A172 (cell line): ENCODE results near the gene ZNF451. TPM values are rescaled to one million over a fixed set of nuclear protein-coding genes. Genes with fewer than 3 reads are reported as not detected.

Source experiments
- DNase-seq: peaks from one replicate; pipeline ENCODE4 v3.0.0-alpha.2; 2015; ENCODE audit warnings: low spot score
- total RNA-seq: library from RNA; depleted of rRNA; stranded (reverse); fragments of >200 nt; shearing (Covaris generic); gene quantifications from 2 replicates; pipeline ENCODE4 v1.2.3, GENCODE V29; 2014

ZNF451 gene
- total RNA-seq, 1 experiment from 2014 or later: 33.2 TPM

DNA sequence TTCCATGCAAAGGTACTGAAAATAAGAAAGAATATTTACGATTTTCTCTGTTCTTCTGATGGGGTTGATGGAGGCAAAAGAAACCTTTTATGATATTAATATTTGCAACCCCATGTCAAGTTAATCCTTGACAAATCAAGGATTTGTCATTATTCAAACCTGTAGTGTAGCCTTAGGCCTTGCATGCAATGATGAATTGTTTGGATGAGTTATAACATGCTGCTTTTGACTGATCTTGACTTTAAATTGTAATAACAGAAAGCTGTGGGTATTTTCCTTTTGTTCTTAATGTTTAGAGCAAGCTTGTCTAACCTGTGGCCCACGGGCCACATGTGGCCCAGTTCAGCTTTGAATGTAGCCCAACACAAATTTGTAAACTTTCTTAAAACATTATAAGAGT lies 69.1 kb downstream of the ZNF451 start:
- DNase-seq: no peak

DNA sequence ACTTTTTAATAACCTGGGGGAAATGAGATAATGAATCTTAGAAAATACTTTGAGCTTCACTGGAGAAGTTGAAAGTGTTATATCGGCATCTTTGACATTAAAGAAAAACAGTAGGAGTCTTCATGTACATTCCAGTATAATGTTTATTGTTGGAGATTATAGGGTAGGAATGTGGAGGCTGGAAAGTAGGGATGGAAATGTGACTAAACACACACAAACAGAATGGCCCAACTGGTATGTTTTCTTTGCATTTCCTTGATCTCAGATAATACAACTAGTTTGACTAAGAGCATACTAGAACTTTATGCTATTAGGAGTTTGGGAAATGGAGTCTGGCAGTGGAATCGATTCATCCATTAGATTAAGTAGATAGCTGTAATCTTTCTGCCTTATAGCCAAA lies 72.0 kb downstream of the ZNF451 start:
- no peak for DNase-seq

DNA sequence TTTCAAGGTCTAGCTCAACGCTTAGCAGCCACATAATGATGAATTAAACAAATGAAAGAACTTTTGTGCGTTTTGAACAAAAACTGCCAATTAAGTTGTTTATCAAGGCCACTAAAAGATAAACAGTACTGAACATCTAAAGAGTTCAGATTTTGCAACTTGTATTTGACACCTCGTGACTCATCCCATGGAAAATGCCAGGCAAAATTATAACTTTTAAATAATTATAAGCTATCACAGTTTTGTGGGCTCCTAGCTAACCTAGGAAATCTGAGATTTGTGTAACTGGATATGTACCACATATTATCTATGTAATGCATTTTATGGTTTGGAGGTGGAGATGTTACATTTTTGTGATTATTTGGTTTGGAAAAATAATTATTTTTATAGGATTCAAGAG lies 72.5 kb downstream of the ZNF451 start:
- no peak for DNase-seq

DNA sequence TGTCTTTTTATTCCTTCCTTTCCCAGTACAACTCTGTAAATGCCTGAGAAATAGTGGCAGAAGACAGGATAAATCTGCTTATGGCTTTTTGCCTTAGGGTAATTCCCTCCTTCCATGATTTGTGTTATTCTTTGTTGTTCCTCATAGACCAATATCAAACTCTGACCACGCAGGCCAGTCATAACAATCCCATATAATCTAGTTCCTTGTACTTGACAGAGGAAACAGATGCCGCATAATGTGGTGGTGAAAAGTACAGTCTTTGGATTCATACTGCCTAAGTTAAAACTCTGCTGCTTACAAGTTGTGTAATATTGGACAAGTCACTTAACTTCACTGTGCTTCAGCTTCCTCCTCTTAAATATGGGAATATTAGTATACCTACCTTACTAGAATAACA lies 74.0 kb downstream of the ZNF451 start:
- DNase-seq: no peak

DNA sequence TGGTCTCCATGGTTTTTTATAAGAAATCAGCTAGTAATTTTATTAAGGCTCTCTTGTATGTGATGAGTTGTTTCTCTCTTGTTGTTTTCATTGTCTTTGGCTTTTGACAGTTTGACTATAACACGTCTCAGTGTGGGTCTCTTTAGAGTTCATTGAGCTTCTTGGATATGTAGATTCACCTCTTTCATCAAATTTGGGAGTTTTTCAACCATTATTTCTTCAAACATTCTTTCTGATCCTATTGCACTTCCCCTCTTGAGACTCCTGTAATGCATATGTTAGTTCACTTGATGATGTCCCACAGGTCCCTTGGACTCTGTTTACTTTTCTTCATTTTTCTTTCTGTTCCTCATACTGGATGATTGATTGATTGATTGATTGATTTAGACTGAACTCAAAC lies 75.1 kb downstream of the ZNF451 start:
- DNase-seq: no peak

DNA sequence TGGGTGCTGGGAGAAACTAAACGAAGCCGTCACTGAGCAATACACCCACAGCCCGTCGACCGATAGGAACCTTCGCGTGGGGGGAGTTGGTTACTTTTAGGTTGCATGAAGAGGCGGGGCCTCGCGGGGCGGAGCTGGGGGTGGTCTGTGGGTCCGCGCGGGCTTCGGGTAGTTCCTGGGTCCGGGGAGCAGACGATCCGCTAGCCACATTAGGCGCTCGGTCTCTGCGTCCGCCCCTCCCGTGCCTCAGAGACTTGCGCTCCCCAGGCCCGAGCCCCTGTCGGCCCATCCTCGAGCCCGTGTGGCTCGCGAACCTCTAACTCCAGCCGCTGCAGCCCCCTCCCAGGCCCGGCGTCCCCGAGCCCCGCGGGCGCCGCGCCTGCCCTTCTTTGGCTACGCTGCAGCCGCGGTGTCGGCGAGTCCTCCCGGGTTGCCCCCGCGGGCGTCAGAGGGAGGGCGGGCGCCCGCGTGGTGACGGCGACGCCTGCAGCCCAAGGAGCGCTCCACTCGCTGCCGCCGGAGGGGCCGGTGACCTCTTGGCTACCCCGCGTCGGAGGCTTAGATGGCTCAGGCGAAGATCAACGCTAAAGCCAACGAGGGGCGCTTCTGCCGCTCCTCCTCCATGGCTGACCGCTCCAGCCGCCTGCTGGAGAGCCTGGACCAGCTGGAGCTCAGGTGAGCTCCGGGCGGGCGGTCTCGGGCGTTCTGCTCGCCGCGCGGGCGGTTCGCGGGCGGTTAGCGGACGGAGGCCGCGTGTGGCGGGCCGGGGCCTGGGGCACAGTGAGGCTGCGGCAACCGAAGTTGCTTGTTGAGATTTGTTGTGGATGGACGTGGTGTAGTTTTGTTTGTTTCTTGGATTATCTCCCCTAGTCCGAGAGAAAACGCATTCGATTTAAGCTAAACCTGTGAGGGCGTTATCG lies 82.4 kb downstream of the ZNF451 start, which contains the start of gene BAG2:
Gene BAG2, plus strand, starts transcription at position 191 of the 920 bp plus-strand sequence. Its CDS starts 372 bp downstream, at position 563.
- peak; percentile 82 for DNase-seq

DNA sequence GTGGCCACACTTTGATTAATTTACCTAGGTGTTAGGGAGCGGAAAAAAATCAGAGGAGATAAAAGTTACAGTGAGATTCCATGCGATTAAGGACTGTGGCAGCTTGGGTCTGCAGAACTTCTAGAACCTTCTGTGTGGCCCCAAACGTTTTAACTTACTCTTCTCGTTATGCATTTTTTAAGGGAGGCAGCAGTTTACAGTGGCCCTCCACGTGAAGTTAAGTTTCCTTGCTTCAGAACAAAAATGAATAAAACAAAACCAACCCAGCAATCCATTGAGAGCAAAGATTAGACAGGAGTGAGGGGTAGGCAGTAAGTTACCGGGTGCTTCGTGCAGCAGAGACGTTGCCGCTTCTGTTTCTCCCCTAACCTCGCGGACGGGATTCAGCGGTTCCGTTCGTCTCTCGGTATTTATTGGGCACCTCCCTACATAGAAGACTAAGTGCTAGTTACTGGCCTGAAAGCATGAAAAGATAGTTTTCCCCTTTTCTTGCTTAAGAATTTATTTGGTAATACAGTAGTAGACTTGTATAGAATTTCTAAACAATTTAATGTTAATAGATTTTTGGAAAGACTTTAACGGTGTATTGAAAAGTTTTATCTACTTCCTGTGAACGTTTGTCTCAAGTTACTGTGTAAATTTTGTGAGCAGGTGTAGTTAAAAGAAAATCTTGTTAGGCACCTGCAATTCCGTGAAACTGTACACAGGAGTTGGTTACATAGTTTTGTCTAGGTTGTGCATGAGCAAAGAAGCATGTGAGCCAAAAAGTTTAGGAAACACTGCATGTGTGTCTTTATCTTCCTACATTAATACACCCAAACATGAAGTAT lies 83.3 kb downstream of the ZNF451 start:
- DNase-seq: peak; percentile 27

DNA sequence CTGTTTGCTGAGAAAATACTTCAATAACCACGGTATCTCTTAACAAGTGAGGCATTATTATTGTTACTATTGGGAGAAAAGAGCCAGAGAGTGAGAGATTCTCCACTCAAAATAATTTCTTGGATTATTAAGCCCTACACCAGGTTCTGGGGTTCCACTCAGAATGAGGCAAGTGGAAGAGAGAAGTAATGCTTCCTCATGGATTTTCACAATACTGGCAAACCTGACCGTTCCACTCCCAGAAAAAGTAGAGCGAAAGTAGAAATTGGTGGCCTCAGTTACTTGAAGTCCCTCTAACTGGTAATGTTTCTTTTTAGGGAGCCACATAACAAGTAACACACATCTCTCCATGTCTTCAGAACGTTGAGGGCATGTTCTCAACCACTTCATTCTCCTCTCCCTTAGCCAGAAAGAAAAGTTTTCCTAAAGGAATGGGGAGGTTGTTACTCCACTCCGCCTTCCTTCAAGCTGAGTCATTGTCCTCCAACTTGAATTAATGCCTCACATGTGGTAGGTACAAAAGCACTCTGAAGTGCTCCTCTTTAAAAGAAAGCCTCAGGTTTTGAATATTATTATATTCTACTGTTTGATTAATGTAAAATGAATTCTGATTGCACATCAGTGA lies 84.0 kb downstream of the ZNF451 start:
- peak; percentile 70 for DNase-seq

DNA sequence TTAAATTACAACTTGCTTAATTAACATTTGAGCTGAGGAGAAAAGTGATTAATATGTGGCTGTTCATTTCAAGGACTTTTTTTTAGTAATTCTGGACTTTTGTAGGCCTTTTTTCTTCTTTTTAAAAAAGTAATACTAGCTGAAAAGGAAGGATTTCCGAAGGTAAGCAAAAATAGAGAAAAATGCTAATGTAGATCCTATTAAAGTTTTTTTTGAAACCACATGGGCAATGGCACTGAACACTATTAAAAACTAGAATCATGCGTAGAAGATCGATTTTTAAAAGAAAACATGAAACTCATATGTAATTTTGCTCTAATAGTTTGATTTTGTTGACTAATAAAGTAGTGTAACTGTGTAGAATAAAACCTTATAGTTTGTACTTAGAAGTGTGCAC lies 84.5 kb downstream of the ZNF451 start:
- DNase-seq: no peak

DNA sequence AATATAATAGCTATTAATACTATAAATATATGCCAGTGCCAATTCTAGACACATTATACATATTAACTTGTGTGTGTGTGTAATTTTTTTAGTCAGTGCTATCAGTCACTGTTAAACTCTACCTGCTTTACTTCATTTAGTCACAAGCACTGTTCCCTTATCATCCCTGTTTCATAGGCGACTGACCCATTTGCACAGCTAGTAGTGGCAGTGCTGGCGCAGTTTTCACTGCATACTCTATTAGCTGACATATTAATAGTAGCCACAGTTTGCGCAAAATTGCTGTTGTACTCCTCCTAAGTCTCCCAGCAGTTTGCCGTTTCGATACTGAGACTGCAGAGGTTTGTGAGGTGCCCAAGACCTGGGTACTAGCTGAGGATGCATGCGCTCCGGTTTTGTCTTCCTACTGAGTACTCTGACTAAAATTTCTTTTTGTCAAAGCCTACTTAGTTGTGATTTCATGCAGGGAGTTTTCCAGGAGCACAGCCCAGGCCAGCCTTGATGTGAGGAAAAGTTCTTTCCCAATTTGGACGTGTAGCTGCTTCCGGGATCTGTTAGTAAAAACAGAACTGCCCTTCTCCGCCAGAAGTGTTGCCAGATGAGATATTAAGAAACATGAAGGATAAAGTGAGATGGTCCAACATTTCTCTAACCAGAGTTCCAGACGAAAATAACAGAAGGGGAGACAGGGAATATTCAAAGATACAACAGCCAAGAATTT lies 87.7 kb downstream of the ZNF451 start:
- DNase-seq: no peak

DNA sequence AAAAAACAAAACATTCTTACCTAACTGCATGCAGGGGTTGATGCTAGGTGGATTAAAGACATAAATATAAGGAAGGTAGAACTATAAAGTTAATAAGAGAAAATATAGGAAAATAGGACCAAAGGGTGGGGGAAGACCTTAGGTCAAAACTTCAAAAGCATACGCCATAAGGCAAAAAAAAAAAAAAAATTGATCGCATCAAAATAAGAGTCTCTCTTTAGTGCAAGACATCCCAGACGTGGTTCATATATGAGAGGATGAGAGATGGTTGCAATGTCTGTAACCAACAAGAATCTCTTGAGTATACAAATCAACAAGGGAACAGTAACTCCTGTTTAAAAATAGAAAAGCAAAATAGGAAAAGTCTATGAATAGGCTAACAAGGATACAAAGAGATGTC lies 90.6 kb downstream of the ZNF451 start:
- DNase-seq: no peak

DNA sequence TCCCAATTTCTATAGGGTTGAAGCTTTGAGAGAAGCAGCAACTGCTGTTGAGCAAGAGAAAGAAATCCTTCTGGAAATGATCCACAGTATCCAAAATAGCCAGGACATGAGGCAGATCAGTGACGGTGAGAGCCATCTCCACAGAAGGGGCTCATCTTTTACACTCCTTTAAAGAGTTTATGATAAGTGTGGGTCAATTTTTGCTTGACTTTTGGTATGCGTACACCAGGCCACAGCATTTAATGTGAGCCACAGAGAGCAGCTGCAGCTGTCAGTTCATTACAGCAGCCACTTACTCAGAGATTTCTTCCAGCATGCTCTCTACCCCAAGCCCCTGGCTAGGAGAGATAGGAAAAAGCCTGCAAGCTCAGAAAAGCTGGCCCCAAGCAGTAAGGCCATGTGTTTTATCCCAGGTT lies 92.0 kb downstream of the ZNF451 start:
- DNase-seq: no peak

DNA sequence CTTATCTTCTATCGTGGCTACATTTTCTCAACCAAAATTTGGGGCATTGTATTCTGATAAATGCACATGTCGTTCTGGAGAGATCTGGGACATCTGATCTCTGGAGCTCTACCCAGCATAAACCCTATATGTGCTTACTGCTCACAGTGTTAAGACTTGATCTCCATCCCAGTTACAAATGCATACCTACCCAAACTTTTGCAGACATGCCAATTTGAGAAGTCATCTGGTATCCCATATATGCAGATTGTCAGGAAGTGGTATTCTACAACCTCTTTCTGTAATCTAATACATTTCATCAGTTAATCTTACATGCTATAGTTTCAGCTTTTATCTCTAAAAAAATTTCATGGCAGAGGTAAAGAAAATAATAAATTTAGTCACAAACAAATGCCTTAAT lies 93.3 kb downstream of the ZNF451 start:
- DNase-seq: no peak

DNA sequence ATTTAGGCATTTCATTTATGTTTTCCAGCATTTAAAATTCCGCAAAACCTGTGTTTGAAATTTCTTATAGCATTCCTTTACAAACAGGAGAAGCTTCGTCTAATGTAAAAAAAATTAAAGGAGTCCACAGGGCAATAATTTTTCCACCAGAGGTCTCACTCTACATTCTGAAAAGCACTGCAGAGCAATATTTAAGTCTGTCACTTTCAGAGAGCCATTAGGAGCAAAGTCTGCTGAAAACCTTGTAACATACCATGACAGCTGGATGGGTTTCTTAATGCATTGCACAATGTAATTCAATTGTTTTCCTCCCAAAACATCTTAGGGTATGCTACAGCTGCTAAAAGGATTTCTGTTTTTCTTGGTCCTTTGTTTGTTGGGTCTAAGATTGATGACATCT lies 100.2 kb downstream of the ZNF451 start:
- peak; percentile 26 for DNase-seq

DNA sequence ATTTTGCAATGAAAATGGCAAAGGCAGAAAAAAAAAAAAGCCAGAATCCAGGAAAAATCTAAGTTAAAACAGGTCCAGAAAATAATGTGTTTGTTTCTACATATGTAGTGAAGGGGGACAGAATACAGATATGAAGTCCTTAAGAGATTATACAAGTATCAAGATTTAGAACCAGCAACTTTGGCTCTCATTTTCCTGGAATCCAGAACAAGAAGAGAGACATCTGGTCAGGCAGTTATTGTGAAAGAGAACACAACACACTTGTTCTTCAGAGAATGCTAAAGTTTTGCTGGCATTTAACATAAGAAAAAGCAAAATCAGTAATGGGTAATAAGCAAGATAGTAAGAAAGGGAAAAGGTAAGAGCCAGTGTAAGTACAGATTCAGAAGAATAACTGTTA lies 103.2 kb downstream of the ZNF451 start:
- no peak for DNase-seq

DNA sequence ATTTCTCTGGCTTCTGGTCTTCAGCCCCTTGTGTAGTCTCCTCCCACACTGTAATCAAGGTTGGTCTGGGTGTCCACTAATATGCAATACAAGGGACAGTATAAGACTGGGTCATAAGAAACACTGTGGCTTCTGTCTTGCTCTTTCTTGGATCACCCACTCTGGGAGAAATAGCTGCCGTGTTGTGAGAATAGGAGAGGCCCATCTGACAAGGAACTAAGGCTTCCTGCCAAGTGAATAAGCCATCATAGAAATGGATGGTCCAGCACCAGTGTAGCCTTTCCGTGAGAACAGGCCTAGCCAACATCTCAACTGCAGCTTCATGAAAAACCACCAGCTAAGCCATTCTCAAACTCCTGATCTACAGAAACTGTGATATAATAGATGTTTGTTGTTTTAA lies 105.5 kb downstream of the ZNF451 start:
- DNase-seq: no peak

DNA sequence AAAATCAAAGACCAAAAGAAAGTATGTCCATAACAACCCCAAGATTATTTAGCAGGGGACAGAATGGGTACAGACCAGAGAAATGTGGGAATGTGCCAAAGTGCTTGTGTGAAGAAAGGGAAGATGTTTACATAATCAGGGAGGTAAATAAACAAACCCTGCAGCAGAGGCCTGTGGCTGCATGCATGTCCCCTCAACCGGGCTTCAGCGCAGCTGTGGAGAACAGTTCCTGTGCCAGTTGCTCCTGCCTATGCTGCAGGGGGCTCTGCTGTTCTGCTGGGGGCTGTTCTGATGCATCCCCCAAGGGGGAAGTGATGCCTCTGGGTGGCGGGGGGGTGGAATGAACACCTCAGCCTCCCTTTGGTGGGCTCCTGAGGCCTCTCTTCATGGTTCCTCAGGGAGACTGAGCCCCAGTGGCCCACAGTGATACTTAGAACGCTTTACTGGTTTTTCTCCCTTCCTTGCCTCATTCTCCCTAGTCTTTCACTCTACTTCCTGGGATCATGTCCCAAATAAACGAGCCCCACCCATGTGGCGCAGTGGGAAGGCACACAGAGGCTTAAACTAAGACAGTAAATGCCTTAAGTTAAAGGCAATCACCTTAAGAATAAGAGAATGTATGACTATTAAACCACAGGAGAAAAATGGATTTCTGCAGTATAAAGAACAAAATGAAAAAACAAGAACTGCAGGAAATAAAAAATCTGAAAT lies 109.1 kb downstream of the ZNF451 start:
- no peak for DNase-seq

DNA sequence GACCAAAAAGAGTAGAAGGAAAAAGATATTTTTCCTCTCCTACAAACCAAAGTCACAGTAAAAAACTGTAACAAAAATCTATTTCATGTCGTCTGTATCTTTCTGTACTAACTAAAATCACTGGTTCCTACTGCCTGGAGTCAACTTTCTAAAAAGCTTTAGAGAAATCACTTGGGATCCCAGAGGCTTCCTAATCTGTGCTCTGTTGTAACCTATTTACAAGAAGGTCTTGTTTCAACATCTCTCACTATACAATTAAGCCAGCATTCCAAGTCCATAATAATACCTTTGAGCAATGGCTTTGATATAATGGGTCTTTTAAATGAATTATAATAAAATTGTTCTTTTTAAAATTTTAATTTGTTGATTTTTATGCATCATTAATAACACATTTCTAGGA lies 111.7 kb downstream of the ZNF451 start:
- DNase-seq: no peak

DNA sequence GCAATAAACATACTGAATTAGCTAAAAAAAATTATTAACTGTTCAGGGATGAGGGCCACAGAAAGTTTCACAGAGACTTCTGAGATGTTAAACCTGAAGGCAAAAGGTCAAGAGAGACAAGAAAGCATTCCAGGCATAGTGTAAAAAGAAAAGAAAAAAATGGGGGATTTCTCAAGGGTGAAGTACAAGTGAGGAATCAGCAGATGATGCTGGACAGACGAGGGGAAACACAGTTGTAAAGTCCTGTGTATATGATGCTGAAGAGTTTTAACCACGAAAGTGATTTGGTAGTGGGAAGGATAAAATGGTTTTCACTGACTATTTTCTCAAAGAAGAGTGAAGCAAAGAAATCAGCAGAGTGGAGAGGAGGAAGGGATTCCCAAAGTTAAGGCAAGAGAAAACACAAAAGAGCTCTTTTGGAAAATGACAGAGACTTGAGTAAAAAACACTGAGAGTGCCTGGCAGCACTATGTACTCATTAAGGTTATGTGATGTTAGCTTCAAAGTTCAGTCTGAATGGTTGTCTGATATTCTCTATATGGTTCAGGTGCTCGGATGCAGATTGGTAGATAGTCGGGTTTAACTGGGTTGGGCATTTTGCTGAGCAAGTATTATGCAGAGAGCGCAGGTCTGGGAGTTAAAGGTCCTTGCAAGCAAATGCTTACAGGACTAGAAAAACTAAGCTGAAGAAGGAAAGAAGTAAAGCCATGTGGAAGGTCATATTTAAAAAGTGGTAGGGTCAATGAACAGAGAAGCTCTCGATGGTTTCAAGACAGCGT lies 115.8 kb downstream of the ZNF451 start:
- no peak for DNase-seq

DNA sequence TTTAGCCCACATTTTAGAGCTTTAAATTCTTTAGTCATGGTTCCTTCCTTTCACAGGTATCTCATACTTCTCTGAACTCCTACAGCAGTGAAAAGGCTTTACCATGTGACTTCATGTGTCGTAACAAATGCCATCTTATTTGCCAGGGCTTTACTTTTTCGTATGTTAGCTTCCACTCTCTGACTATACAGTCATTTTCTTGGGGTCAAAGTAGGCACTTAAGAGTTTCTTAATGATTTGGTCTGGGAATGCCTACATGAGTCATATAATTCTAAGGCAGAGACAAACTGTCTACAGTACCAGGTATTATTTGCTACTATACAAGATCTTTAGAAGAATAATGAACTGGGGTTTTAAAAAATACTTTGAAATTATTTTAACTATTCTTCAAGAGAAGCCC lies 117.2 kb downstream of the ZNF451 start:
- DNase-seq: peak; percentile 34
